Testis (tissue), 3 donors: ENCODE results near the gene CORIN. TPM values are rescaled to one million over a fixed set of nuclear protein-coding genes. Genes with fewer than 3 reads are reported as not detected.

Experiments
- DNase-seq: peaks from one replicate; pipeline ENCODE4 v3.0.0-alpha.2; 2019
- H3K27ac ChIP-seq, 2 donors: fragments of 200-600 bp; sonication (generic); one replicate each; pipeline ENCODE4 v1.5.1; 2019
- H3K27me3 ChIP-seq: fragments of 200-600 bp; sonication (generic); one replicate; pipeline ENCODE4 v1.5.1; 2019
- H3K36me3 ChIP-seq: fragments of 200-600 bp; sonication (generic); one replicate; pipeline ENCODE4 v1.5.1; 2017; ENCODE audit warnings: low read depth; ENCODE audit errors: missing control alignments
- H3K4me1 ChIP-seq: fragments of 200-600 bp; sonication (generic); one replicate; pipeline ENCODE4 v1.5.1; 2019
- H3K4me3 ChIP-seq, 2 donors: fragments of 200-600 bp; sonication (generic); one replicate each; pipeline ENCODE4 v1.5.1; 2017 to 2019
- H3K9me3 ChIP-seq: fragments of 200-600 bp; sonication (generic); one replicate; pipeline ENCODE4 v1.5.1; 2017
- CTCF ChIP-seq, 3 experiments: fragments of 450-650 bp in 2 of 3; fragments of 200-600 bp in 1 of 3; sonication (generic) in 1 of 3; IDR thresholded peaks; one replicate each; pipeline ENCODE4 v1.5.1; 2016 to 2019; ENCODE audit warnings: antibody characterized with exemption in 3 of 3, mild to moderate bottlenecking in 2 of 3, moderate library complexity in 1 of 3
- POLR2A ChIP-seq: fragments of 450-650 bp; IDR thresholded peaks from one replicate; pipeline ENCODE4 v1.6.1; 2017; ENCODE audit warnings: antibody characterized with exemption, mild to moderate bottlenecking, moderate library complexity
- WGBS, 2 donors: methylation state at CpG; one replicate each; pipeline ENCODE4 v1.1.5; 2018; 5-methylcytosine and 5-hydroxymethylcytosine counted together
- intact Hi-C: fragments of 100-400 bp; cut with DNase I; formaldehyde crosslinking; loops from one replicate; pipeline ENCODE4 v1.15.1; 2023; ENCODE audit warnings: low total_unique reads
- polyA plus RNA-seq: library from polyadenylated mRNA; stranded (reverse); fragments of 350-450 nt; fragmentation: Illumina TruSeq; extraction: RNeasy Lipid Tissue Mini Kit (QIAGEN cat#74804); gene quantifications from one replicate; pipeline ENCODE4 v1.2.3, GENCODE V29; 2014; ENCODE audit warnings: low read depth, low replicate concordance; ENCODE audit not compliant: insufficient read depth
- total RNA-seq, 2 donors: library from RNA; depleted of rRNA; stranded (reverse); fragments of >200 nt; gene quantifications; one replicate each; pipeline ENCODE4 v1.2.3, GENCODE V29; 2016

Gene CORIN
- total and polyA plus RNA-seq, 3 donors from 2014 or later = 4.6 to 6.1 (median 4.7) TPM

DNA sequence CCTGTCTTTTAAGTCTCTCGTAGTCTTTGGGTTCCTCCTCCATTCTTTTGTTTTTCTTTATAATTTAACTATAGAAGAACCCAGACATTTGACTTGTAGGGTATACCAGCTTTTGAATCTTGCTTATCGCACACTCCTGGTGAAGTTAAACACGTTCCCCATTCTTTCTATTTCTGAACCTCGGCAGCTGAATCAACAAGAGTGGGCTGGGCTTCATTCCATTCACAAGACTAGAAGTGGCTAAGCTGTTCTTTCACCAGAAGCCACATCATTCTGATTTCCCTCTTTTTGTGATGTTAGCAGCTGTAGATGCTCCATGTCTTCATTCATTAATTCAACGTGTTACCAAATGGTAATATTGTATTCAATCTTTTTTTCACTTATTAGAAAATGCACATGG is 167.9 kb downstream of the CORIN start:
- WGBS, 2 donors = 46 to 73% methylated on average over 5 of the region's 5 CpGs
- Histone ChIP-seq H3K9me3 (no peaks in the 10 kb centered on the region), H3K36me3 (no peaks in the 10 kb centered on the region), H3K4me1 (no peaks in the 10 kb centered on the region), H3K4me3 (no peak overlapping the region), H3K27ac (no peak overlapping the region), H3K27me3 (no peaks in the 10 kb centered on the region)
- intact Hi-C loops = no loop called here
- TF ChIP-seq POLR2A = no peak
- TF ChIP-seq CTCF (IDR thresholded peaks at IDR 0.05) = no peak
- no peak for DNase-seq

- Histone ChIP-seq H3K4me3 (no peak overlapping the region), H3K9me3 (no peaks in the 10 kb centered on the region), H3K4me1 (no peaks in the 10 kb centered on the region), H3K27ac (no peak overlapping the region), H3K27me3 (no peaks in the 10 kb centered on the region), H3K36me3 (no peaks in the 10 kb centered on the region)
- intact Hi-C loops = no loop called here
- TF ChIP-seq POLR2A (no peak), CTCF (IDR thresholded peaks at IDR 0.05) (peak; percentile 63 to 71 (median 65))
- 45 to 46% methylated on average over 11 of the region's 11 CpGs for WGBS, 2 donors
- no peak for DNase-seq
These were observed 169.0 kb downstream of the CORIN start for GRCh38 chr4:47668810-47669408.

- Histone ChIP-seq H3K4me1 (no peaks in the 10 kb centered on the region), H3K27ac (no peak overlapping the region), H3K4me3 (no peak overlapping the region), H3K9me3 (no peaks in the 10 kb centered on the region), H3K27me3 (no peaks in the 10 kb centered on the region), H3K36me3 (no peaks in the 10 kb centered on the region)
- no peak for DNase-seq
- intact Hi-C loops = no loop called here
- TF ChIP-seq POLR2A = no peak
- TF ChIP-seq CTCF (IDR thresholded peaks at IDR 0.05) = no peak
- 88 to 93% methylated on average over 2 of the region's 2 CpGs for WGBS, 2 donors
These were observed 169.6 kb downstream of the CORIN start for GRCh38 chr4:47668256-47668655.

GRCh38 chr4:47667552-47667951 is 170.3 kb downstream of the CORIN start:
- WGBS, 2 donors = 92 to 93% methylated on average over 3 of the region's 3 CpGs
- intact Hi-C loops = no loop called here

More at GRCh38 chr4:47667552-47667951, 170.3 kb downstream of the CORIN start:
- no peaks in the 10 kb centered on the region for H3K27me3 ChIP-seq
- TF ChIP-seq POLR2A (no peak), CTCF (IDR thresholded peaks at IDR 0.05) (no peak)
- H3K4me1 ChIP-seq = no peaks in the 10 kb centered on the region
- DNase-seq = no peak
- no peak overlapping the region for H3K4me3 ChIP-seq
- no peaks in the 10 kb centered on the region for H3K36me3 ChIP-seq
- H3K9me3 ChIP-seq = no peaks in the 10 kb centered on the region
- no peak overlapping the region for H3K27ac ChIP-seq
